Suprapubic skin (tissue), 3 donors: ENCODE data around the gene KRT72.

ENCODE experiments used
- CTCF ChIP-seq, 2 donors: fragments of 200-600 bp in 1 of 2; fragments of 450-650 bp in 1 of 2; sonication (generic) in 1 of 2; IDR thresholded peaks; one replicate each; pipeline ENCODE4 v1.5.1; 2016 to 2019; ENCODE audit warnings: antibody characterized with exemption in 2 of 2, mild to moderate bottlenecking in 1 of 2, moderate library complexity in 1 of 2
- POLR2AphosphoS5 ChIP-seq, 3 donors: sonication (generic); formaldehyde crosslinking; IDR thresholded peaks; one replicate each; pipeline ENCODE4 v1.6.1; 2017; ENCODE audit warnings: antibody characterized with exemption in 3 of 3

GRCh38 chr12:52643233-52644077 lies 42.2 kb upstream of the KRT72 start:
- TF ChIP-seq CTCF (IDR thresholded peaks at IDR 0.05): no peak
- TF ChIP-seq POLR2AphosphoS5 (IDR thresholded peaks at IDR 0.05): no peak
